GM18511 (cell line): ENCODE data around the gene HOXC9.

Source experiments
- ATAC-seq: cut with Tn5 transposase; IDR thresholded peaks from one replicate; pipeline ENCODE4 v1.9.1; 2021; ENCODE audit warnings: mild to moderate bottlenecking, moderate library complexity; ENCODE audit not compliant: unreplicated experiment

The HOXC9 gene

DNA sequence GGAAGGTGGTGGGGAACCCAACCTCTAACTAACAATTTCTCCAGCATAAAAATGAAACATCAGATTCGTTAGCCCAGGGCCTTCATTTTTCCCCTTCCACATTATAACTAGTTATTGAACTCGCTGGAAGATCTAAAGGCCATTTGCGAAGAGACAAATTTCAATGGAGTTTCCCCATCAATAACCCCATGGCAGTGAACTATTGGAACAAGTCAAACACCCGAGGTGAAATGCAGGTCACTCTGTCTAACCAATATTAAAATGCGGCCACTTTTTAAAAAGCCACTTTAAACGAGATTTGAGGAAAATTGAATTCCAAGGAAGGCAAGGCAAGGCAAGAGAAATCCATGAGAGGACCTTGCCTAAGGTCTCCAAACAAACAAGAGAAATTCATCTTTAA lies 49.1 kb downstream of the HOXC9 start:
- no peak for ATAC-seq

DNA sequence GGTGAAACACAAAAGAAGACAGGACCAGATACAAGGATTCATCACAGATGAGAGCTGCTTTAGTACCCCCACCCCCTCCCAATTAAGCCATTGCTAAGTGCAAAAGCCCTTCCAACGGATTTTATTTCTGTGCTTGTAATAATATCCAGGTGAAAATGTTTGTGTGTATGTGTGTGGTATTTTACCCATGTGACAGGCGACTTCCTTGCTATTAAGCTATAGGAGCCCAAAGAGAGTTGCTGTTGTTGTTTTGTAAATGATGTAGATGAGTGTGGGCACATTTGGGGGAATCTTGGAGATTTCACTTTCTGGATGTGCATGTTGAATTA lies 50.5 kb downstream of the HOXC9 start:
- ATAC-seq = no peak

DNA sequence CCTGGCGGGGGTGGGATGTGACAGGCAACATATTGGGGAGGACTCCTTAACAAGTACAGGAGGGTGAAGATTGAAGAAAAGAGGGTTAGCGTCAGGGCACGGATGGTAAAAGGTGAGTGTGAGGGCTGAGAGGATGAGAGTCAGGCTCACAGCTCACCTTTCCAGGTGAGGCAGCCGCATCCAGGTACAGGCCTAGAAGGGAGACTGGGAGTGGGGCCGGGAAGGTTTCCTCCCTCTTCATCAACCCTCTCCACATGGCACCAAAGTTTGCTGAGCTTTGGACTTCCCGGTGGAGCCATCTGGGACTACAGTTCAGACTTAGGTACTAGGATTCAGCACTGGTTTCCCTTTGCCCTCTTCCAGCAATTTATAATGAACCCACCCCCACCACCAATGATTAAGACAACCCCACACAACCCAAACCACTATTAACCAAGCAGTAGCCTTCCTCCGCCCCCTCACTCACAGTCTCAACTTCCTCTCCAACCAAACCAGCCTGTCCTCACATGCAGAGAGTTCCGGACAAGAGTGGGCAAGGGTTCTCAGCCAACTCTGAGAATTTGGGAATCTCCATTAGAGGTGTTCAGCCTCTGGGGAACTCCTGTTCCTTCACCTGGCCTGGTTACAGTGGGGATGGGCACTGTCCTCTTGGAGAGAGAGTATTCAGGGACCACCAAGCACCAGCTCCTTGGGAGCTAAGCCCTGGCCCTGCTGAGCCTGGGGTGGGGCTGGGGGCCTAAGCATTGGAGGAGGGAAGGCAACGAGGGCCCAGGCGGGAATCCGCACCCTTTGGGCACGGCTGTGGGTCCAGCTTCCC lies 51.3 kb downstream of the HOXC9 start:
- no peak for ATAC-seq

DNA sequence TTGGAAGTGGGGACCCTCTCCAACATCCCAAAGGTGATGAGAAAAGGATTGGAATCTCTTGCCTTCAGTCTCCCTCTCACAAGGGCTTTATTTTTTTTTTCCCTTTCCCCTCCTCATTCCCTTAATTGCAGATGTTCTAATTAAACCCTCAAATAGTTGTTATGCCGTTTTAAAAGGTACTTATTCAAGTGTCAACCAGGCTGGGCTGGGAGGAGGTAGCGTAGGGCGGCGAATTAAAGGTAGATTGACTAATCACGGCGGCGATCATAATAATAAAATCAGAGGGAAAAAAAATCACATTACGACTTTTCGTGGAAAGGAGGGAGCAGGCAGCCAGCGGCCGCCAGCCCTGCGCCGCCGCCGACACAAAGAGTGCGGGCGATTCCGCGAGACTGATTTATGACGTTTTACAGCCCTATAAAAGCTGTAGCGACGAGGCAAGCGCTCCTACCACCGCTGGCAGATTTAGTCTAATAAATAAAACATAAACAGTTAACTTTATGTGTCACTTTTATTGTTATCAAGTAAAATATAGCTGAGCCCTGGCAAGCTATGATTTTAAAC lies 52.0 kb downstream of the HOXC9 start:
- no peak for ATAC-seq

DNA sequence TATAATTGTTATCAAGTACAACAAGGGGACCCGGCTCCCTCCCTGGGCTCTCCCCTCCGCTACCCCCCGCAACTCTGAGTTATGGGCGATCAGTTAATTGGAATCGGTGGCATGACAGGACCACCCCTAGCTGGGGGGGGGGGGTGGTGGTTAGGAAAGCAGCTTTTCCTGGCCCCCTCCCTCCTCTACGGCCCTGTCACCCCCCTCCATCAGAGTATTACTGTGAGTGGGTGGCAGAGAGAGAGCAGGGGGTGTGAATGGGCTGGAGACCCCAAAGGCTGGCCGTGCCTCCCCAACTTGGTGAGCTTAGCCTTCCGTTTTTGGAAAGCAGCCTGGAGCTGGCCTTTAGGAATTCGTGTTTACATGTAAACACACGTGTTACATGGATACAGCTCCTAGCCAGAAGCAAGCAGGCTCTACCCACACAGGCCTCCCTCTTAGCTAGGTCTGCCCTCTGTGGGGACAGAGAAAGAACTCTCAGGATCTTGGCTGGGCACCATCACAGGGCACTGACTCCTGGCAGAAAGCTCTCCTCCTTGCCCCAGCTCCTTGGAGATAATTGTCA lies 52.6 kb downstream of the HOXC9 start:
- peak; percentile 19 for ATAC-seq
